Prostate gland (tissue), 2 donors: ENCODE measurements around the gene MACIR.

ENCODE experiments used
- POLR2A ChIP-seq: fragments of 450-650 bp; IDR thresholded peaks from one replicate; pipeline ENCODE4 v1.6.1; 2016; ENCODE audit warnings: antibody characterized with exemption, mild to moderate bottlenecking
- TF ChIP-seq, protein P1 (sequence below), 4 experiments: fragments of 200-600 bp in 2 of 4; fragments of 450-650 bp in 2 of 4; sonication (generic) in 2 of 4; IDR thresholded peaks; 1 replicate in 3 of 4; 2 replicates in 1 of 4; pipeline ENCODE4 v1.5.1; 2016 to 2019; ENCODE audit warnings: antibody characterized with exemption in 4 of 4, mild to moderate bottlenecking in 2 of 4, moderate library complexity in 2 of 4

DNA sequence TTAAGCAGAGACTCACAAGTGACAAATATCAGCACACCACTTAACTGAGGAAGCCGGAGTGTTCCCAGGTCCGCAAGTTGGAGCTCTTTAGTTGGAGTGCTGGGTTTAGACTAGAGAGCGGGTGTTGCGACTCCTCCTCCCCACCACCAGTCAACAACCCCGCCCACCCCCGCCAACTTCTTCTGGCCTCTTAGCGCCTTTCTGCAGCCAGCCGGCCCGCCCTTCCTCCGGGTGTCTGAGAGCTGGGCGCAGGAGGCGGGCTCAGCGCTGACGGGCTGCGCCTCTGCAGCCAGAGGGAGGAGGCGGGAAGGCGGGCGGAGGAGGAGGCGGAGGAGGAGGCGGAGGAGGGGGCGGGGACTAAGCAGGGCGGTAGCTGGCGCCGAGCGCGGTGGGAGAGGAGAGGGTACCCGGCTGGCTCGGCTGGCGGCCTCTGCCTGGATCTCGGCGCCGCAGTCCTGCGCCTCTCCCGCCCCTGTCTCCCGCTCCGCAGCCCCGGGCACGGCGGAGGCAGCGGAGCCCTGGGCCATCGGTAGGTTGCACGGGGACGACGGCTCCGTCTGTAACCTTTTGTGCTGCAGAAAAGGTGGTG is at the start of gene MACIR:
- TF ChIP-seq, protein P1, sequence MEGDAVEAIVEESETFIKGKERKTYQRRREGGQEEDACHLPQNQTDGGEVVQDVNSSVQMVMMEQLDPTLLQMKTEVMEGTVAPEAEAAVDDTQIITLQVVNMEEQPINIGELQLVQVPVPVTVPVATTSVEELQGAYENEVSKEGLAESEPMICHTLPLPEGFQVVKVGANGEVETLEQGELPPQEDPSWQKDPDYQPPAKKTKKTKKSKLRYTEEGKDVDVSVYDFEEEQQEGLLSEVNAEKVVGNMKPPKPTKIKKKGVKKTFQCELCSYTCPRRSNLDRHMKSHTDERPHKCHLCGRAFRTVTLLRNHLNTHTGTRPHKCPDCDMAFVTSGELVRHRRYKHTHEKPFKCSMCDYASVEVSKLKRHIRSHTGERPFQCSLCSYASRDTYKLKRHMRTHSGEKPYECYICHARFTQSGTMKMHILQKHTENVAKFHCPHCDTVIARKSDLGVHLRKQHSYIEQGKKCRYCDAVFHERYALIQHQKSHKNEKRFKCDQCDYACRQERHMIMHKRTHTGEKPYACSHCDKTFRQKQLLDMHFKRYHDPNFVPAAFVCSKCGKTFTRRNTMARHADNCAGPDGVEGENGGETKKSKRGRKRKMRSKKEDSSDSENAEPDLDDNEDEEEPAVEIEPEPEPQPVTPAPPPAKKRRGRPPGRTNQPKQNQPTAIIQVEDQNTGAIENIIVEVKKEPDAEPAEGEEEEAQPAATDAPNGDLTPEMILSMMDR (IDR thresholded peaks at IDR 0.05), result peak in 2 of 4 experiments; percentile 26 to 28
- TF ChIP-seq POLR2A, result peak; percentile 61
